Measurements from ENCODE around the gene BST1.

Gene BST1, protein sequence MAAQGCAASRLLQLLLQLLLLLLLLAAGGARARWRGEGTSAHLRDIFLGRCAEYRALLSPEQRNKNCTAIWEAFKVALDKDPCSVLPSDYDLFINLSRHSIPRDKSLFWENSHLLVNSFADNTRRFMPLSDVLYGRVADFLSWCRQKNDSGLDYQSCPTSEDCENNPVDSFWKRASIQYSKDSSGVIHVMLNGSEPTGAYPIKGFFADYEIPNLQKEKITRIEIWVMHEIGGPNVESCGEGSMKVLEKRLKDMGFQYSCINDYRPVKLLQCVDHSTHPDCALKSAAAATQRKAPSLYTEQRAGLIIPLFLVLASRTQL

DNA sequence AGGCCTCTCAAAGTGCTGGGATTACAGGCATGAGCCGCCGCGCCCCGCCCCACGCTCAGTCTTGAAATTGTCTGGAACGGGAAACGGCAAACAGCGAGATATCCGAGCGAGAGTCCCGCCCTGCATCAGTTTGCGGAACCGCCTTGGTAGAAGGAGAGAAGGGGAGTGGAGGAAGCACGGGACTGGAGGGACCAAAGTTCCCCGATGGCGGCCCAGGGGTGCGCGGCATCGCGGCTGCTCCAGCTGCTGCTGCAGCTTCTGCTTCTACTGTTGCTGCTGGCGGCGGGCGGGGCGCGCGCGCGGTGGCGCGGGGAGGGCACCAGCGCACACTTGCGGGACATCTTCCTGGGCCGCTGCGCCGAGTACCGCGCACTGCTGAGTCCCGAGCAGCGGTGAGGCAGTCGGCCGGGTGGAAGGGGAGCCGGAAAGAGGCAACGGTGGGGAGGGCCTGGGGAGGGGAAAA is at the start of gene BST1:
Gene BST1, plus strand, starts transcription at position 125 of the 463 bp plus-strand sequence. Its CDS starts 80 bp downstream, at position 205.
- DNase-seq (ENCODE audit: low spot score): no peak

DNA sequence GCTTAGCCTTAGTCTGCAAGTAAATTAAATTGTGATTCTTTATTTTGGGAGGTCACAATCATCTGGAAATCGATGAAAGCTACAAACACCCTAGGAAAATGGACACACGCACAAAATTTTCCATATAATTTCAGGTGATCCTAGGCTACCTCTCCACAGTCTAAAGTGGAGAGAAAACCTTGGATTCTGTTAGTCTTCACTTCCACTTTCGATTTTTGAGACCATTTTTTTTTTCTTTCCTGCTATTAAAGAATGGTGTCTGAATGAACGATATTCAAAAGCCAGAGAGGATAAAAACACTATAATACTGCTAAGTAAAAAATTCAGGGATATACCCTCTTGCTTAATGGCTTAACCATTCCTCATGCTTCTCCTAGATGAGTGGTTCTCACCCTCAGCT is 49.4 kb upstream of the BST1 start:
- no peak for DNase-seq (ENCODE audit: low spot score)

DNA sequence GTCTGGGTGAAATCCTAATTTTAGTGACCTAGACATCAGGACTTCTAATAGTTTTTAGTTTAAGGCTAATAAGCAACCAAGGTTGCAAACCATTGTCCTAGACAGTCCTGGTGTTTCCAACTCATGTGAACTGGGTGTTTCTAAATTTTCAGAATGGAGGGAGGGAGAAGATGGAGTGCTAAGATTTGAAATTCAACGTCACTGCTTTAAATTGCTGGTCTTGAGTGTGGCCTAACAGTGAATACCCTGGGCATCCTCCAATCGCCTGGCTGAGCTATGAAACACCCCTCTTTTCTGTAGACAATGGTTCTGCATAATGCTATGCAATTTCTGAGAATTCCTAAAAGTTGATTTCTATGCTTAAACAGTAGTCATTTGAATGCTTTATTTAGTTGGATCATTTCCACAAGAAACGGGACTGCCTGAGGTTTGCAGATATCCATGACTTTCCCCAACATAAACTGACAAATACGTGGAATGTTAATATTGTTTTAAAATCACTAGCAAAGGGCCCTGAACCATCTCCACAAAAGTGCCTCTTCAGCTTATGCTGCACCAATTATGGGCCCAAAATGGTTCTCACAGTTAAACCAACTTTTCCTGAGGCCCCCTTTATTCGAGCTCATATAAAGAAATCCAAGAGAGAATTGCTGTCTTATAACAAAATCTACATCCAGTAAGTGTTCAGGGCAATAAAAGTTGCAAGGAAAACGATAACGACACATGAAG is 48.8 kb upstream of the BST1 start:
- DNase-seq (ENCODE audit: low spot score): no peak

DNA sequence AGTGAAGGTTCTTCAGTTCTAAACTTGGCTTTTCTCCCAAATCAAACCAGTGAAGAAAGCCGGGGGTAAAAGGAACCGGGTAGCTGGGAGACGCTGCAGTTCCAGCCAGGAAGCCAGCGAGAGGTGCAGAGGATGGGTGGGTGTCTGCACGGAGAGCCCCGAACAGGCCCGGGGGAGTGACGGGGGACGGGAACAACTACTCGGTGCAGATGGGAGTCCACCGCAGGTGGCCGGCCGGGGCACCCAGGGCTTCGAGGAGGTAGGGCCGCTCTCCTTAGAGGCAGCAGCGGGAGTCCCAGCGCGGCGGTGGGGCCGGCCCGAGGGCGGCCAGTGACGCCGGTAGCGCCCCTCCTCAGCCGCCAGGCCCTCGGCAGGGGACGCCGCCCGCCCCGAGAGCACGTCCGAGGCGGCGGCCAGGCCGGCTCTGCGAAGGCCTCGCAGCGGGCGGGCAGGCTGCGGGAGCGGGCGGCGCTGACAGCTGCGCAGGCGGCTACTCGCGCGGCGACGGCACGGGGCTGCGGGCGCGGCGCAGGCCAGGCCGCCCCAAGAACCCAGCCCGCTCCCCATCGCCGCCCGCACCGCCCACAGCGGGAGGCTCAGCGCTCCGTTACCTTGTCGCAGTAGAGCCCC is 48.2 kb upstream of the BST1 start:
- DNase-seq (ENCODE audit: low spot score): peak; percentile 42

DNA sequence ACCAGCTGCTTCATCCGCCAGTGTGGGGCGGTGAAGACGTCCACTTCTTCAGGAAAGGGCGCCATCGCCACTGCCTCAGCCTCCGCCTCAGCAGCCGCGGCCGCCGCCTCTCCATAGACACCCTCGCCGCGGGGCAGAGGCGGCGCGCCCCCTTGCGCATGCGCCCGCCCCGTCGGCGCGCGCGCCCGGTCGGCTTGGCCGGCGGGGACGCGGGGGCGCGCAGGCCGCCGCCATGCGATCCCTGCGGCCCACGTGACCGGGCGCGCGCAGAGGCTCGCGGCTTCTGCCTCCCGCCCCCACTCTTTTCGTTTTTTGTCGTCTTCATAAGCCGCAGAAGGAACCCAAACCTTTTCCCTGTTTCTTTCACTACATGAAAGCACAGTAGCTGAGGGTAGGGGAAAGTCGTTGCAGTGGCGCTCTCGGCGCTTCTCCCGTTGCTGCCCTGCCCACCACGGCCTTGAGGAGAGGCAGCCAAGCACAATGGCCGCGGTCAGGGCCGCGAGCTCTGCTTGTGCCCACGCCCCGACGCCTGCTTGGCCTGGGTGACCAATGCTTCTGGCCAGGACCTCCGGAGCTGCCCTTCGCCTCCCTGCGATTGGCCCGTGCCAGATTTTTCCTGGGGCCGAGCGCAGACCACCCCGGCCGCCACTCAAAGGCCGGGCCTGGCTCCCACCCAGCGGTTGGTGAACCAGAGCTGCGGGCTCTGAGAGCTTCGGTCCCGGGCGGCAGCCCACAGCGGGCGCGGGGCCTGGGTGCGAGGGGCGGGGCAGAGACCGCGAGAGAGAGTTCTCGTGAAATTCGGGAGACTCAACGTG is 47.4 kb upstream of the BST1 start, which contains the start of gene FBXL5:
Gene FBXL5, minus strand, starts transcription at position 135 of the 815 bp plus-strand sequence. Its CDS starts 70 bp downstream, at position 65.
- peak; percentile 95 for DNase-seq (ENCODE audit: low spot score)

DNA sequence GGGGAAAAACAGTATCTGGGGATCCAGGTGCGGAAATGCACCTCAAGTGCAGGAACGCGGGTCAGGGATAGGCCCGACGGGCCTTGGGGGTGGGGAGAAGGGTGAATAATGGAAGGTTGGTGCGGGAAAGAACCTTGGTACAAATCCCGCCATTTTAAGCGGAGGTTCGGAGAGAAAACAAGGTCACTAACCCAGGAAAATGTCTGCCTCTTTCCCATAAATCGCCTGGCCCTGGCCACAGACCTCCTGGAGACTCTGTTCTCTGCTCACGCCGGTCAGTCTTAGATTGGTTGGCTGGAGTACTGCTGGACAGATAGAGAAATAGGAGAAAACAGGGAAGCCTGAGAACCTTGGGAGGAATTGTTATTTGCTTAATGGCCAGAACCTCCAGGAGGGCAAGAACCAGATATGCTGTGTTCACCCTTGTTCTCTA is 46.8 kb upstream of the BST1 start:
- DNase-seq (ENCODE audit: low spot score): no peak

DNA sequence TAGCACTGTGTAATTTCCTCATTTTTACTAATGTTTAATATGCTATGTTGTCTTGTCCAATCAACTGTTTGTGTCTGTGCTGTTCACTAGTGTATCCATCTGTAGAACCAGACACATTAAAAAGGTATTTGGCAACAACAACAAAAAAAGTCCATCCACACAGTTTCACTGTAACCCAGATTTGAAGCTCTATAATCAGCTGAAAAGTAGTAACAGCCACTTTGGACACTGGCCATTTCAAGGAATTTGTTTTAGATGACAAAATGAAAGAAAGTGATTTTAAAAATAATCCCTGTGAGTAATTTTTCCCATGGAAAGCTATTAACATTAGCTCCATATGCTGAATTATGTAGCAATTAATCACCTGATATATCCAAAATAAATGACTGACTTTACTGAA is 45.5 kb upstream of the BST1 start:
- no peak for DNase-seq (ENCODE audit: low spot score)

DNA sequence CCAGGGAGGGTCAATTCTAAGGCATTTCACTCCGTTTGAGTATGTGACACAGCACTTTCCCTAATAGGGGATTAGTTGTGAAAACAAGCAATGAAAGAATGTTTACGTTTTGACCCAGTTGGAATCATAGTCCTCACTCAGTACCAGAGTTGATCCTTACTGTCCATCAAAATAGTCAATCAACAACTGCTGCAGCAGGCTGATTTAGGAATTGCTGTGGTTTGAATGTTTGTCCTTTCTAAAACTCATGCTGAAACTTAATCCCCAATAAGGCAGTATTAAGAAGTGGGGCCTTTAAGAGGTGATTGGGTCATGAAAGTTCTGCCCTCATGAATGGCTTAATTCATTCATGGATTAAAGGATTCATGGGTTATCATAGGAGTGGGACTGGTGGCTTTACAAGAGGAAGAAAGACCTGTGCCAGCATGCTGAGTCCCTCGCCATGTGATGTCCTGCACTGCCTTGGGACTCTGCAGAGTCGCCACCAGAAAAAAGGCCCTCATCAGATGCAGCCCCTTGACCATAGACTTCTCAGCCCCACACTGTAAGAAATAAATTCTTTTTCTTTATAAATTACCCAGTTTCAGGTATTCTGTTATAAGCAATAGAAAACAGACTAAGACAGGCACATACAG is 44.6 kb upstream of the BST1 start:
- no peak for DNase-seq (ENCODE audit: low spot score)

DNA sequence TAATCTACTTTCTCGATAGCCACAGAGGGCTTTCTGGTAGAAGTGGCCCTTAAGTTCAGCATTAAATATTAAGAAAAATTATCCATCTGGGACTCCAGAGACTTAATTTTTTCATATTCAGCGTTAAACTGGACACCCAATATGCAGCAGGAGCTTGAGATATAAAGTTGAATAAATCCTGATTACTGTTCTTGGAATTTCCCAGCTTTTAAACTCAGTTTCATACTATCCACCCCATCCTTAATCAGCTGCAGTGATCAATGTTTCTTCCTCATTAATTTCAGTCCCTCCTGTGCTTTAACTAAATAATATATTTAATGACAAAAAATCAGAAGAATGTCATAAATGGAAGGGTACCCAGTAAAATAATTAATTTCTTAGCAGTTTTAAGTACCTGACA is 44.1 kb upstream of the BST1 start:
- no peak for DNase-seq (ENCODE audit: low spot score)

DNA sequence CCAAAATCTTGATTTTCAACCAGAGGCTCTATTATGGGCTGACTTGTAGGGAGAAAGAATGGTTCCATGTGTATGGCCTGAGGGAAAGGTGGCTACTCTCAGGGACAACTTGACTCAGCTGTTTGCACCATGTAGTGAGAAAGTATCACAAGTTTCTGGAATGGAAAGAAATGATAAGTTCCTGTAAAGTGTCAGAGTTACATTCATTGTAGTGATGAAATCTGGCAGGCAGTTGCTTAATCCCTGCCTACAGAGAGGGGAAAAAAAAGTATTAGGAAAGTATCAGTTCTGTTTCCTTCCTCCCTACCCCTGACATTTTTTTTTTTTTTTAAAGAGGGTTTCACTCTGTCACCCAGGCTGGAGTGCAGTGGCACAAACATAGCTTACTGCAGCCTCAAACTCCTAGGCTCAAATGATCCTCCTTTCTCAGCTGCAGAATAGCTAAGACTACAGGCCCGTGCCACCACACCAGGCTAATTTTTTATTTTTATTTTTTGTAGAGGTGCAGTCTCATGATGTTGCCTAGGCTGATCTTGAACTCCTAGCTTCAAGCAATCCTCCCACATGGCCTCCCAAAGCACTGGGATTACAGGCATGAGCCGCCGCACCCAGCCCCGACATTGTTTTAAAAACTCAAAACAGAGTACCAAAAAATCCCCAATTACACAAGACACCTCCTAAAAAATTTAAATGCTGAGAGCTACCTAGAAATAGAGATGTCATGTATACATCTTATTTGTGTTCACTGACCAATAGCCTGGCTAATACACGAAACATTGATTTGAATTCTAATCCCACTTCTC is 42.9 kb upstream of the BST1 start:
- DNase-seq (ENCODE audit: low spot score): no peak

DNA sequence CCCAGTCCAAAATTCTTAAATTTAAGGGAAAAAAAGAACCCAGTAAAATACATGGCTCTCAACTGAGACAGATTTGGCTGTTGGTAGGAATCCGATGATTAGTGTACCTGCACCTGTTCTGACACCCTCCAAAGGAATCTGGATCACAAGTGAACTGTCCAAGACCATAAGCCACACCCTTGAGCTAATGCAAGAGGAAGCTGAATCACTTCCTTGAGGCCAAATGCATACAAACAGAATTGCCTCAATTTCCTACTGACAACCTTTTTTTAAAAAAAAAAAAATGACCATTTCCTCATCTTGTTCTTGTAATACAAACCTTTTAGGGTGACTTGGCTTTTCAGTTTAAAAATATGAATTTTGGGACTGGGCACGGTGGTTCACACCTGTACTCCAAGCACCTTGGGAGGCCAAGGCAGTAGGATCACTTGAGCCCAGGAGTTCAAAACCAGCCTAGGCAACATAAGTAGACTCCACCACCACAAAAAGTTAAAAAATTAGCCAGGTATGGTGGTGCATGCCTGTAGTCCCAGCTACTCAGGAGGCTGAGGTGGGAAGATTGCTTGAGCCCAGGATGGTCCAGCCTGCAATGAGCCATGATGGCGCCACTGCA is 37.0 kb upstream of the BST1 start:
- no peak for DNase-seq (ENCODE audit: low spot score)

DNA sequence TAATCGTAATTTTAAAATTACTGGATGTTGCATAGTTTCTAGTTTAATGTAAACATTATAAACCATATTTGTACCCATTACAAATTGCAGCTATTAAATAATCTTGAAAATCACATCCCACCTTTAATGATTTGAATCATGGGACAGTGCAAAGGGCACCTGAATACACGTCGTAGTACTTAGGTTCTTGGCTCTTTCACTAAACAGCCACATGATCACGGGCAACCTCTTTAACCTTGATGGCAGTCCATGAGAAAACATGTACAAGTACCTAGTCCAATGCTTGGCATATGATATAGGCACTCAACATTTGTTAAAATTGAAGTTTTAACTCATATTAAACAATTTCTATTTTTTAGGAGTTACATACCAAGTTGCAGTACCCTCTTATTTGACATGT is 35.9 kb upstream of the BST1 start:
- no peak for DNase-seq (ENCODE audit: low spot score)

DNA sequence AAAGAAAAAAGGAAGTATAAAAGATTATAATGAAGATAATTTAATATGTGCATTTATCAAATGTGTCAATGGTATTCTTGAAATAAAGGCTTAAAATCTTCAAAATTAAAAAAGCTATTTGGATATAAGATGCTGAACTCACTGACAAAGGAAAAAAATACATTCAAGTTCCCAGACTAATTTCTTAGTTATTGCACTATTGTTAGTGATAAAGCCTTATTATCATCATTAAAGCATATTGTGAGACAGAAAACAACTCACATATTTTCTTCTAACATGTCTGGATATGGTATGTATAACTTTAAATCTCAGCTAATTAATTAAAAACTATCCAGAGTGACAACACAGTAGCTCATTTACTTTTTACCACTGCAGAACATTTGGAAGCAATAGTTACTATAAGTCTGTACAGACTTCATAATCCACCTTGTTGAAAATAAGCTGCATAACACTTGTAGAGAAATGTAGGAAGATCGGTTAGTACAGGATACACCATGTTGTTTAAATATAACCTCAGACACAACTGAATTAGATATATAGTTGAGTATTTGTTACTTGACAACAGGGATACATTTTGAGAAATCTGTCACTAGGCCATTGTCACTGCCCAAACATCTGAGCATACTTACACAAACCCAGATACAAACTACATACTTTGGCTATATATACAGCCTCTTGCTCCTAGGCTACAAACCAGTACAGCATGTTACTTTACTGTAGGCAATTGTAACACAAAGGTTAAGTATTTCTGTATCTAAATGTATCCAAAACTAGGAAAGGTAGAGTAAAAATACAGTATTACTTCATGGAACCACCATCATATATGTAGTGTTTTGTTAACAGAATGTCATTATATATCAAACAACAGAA is 34.1 kb upstream of the BST1 start:
- no peak for DNase-seq (ENCODE audit: low spot score)

DNA sequence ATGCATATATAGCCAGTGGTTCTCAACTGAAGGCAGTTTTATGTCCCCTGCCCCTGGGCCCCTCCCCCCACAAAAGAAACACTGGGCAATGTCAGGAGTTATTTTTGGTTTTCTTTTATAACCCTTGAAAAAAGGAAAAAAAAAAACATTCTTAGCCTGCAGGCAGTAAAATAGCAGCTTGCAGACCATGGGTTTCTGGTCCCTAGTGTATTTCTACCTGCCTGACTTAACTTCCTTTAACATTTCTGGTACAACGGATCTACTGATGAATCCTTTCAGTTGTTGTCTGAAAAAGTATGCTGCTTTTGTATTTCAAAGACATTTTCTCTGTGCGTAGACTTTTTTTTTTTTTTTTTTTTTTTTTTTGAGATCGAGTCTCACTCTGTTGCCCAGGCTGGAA is 32.3 kb upstream of the BST1 start:
- no peak for DNase-seq (ENCODE audit: low spot score)

DNA sequence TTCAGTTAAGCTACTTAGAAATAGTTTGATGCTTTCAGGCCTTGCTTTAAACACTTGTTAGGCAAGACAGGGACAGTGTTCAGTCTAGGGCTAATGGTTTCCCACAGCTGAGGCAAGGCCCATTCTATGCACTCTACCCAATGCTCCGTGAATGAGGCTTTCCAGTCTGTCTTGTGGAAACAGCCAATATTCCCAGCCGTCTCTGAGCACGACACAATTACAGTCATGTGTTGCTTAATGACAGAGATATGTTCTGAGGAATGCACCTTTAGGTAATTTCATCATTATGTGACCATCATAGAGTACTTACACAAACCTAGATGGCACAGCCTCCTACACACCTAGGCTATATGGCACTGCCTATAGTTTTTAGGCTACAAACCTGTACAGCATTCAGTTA is 30.8 kb upstream of the BST1 start:
- DNase-seq (ENCODE audit: low spot score): no peak

DNA sequence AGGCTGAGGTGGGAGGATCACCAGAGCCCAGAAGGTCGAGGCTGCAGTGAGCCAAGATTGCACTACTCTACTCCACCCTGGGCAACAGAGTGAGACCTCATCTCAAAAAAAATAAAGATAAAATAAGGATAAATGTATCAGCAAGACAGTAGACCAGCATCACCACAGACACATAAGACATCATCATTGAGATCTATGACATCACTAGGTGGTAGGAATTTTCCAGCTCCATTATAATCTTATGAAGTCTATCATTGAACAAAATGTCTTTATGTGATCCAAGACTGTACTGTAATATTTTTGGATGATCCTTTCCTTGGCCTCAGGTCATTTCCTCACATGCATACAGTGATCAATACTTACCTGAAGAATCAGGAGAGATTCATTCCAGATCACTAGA is 29.5 kb upstream of the BST1 start:
- no peak for DNase-seq (ENCODE audit: low spot score)

DNA sequence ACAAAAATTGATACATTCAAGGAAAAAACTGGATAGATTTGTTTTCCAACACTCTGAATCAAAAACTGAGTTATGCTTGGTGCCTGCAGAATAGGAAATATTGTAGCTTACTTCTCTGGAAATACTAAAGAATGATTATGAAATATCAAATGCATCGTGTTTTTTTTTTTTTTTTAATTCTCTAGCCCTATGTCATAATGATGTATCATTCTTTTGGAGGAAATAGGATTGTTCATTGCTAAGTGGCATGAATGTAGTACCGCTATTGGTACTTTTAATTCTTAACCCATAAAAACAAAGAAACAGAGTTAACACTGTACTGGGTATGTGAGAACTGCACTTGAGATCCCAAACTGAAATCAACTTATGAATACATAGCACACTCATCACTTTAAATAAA is 28.8 kb upstream of the BST1 start:
- no peak for DNase-seq (ENCODE audit: low spot score)

DNA sequence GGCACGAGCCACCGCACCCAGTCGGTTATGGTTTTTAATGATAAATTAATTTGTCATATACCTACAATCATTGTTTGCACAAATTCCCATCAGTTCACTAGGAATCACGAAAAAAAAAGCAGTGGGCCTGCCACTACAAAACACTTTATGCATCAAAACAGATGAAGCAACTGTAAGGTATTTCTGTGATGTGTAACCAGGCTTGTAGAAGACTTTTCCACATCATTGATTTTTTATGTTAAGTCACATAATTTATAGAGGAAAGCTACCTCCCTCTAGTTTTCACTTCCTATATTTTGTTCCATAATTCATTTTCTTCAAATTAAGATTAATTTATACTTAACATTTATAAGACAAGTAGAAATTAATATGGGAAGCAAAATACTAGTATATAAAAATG is 27.9 kb upstream of the BST1 start:
- DNase-seq (ENCODE audit: low spot score): no peak

DNA sequence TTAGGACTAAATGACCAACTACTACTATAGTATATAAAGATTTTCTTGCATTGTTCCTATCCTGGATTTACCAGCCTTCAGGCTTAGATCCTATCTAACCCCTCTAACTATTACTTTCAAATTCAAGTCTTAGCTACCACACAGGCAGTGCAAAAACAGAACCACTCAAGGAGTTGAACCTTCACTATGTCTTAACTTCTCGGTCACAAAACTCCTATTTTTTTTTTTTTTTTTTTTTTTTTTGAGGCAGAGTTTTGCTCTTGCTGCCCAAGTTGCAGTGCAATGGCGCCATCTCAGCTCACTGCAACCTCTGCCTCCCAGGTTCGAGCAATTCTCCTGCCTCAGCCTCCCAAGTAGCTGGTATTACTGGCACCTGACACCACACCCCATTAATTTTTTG is 27.5 kb upstream of the BST1 start:
- no peak for DNase-seq (ENCODE audit: low spot score)
